ENCODE data around the gene KCNB1.
A peak's percentile ranks its signal among the peaks of the same experiment; 100 is the strongest.

KCNB1 gene

DNA sequence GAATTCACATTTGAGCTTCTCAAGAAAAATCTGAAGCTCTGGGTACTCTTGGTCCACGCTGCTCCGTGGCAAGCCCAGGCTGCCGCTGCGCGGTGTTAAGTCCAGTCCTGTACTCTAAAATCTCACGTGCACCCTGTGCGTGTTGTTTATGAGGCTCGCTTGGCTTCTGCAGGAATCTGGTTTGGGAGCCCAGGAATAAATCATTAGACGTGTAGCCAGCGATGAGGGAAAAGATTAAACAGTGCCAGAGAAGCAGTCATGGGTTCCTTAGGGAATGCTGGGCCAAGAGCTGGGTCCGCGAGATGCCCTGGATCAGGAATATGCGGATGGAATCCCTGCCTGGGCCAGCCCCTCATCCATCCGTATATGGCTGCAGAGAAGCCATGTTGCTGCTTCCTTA, 87.3 kb downstream of the KCNB1 start:
- Mint-ChIP-seq H3K9me3 (no peaks in the 10 kb centered on the region), H3K4me3 (no peak overlapping the region), H3K4me1 (no peaks in the 10 kb centered on the region), H3K27ac (ENCODE audit: low read depth) (no peak overlapping the region), H3K27me3 (peaks cover 42% of the 10 kb centered on the region), H3K36me3 (ENCODE audit: insufficient read depth) (no peaks in the 10 kb centered on the region)
- no peak for DNase-seq (ENCODE audit: low spot score in 2 of 2)
- no peak for ATAC-seq (replicated peaks; ENCODE audit: extremely low read depth, poor library complexity, severe bottlenecking)

GRCh38 chr20:49394757-49395156, 87.7 kb downstream of the KCNB1 start:
- DNase-seq (ENCODE audit: low spot score in 2 of 2) (no peak), ATAC-seq (replicated peaks; ENCODE audit: extremely low read depth, poor library complexity, severe bottlenecking) (no peak)
- H3K4me1 Mint-ChIP-seq, result no peaks in the 10 kb centered on the region
- no peak overlapping the region for H3K27ac Mint-ChIP-seq (ENCODE audit: low read depth)
- no peaks in the 10 kb centered on the region for H3K9me3 Mint-ChIP-seq
- H3K36me3 Mint-ChIP-seq (ENCODE audit: insufficient read depth), result no peaks in the 10 kb centered on the region
- H3K4me3 Mint-ChIP-seq, result no peak overlapping the region
- peaks cover 46% of the 10 kb centered on the region for H3K27me3 Mint-ChIP-seq

GRCh38 chr20:49394264-49394663, 88.2 kb downstream of the KCNB1 start:
- no peak overlapping the region for H3K4me3 Mint-ChIP-seq
- ATAC-seq (replicated peaks; ENCODE audit: extremely low read depth, poor library complexity, severe bottlenecking), result no peak

GRCh38 chr20:49393803-49394202, 88.7 kb downstream of the KCNB1 start:
- ATAC-seq (replicated peaks; ENCODE audit: extremely low read depth, poor library complexity, severe bottlenecking) (no peak), DNase-seq (ENCODE audit: low spot score in 2 of 2) (no peak)
- no peak overlapping the region for H3K4me3 Mint-ChIP-seq
- peaks cover 56% of the 10 kb centered on the region for H3K27me3 Mint-ChIP-seq
- H3K36me3 Mint-ChIP-seq (ENCODE audit: insufficient read depth), result no peaks in the 10 kb centered on the region
- no peaks in the 10 kb centered on the region for H3K4me1 Mint-ChIP-seq
- H3K27ac Mint-ChIP-seq (ENCODE audit: low read depth), result no peak overlapping the region
- no peaks in the 10 kb centered on the region for H3K9me3 Mint-ChIP-seq

More at GRCh38 chr20:49394264-49394663, 88.2 kb downstream of the KCNB1 start:
- Mint-ChIP-seq H3K9me3 (no peaks in the 10 kb centered on the region), H3K4me1 (no peaks in the 10 kb centered on the region), H3K27me3 (peaks cover 51% of the 10 kb centered on the region), H3K27ac (ENCODE audit: low read depth) (no peak overlapping the region), H3K36me3 (ENCODE audit: insufficient read depth) (no peaks in the 10 kb centered on the region)
- no peak for DNase-seq (ENCODE audit: low spot score in 2 of 2)

- H3K9me3 Mint-ChIP-seq, result no peaks in the 10 kb centered on the region
- no peaks in the 10 kb centered on the region for H3K4me1 Mint-ChIP-seq
- no peak overlapping the region for H3K4me3 Mint-ChIP-seq
- H3K27me3 Mint-ChIP-seq, result peaks cover 66% of the 10 kb centered on the region
- no peaks in the 10 kb centered on the region for H3K36me3 Mint-ChIP-seq (ENCODE audit: insufficient read depth)
- ATAC-seq (replicated peaks; ENCODE audit: extremely low read depth, poor library complexity, severe bottlenecking) (no peak), DNase-seq (ENCODE audit: low spot score in 2 of 2) (no peak)
- H3K27ac Mint-ChIP-seq (ENCODE audit: low read depth), result no peak overlapping the region
These were observed 89.7 kb downstream of the KCNB1 start for GRCh38 chr20:49392745-49393144.

- Mint-ChIP-seq H3K4me3 (no peak overlapping the region), H3K9me3 (no peaks in the 10 kb centered on the region), H3K27ac (ENCODE audit: low read depth) (no peak overlapping the region), H3K4me1 (no peaks in the 10 kb centered on the region), H3K36me3 (ENCODE audit: insufficient read depth) (no peaks in the 10 kb centered on the region), H3K27me3 (peaks cover 76% of the 10 kb centered on the region)
- DNase-seq (ENCODE audit: low spot score in 2 of 2), result no peak
- ATAC-seq (replicated peaks; ENCODE audit: extremely low read depth, poor library complexity, severe bottlenecking), result no peak
These were observed 90.8 kb downstream of the KCNB1 start for GRCh38 chr20:49391404-49392245.

DNA sequence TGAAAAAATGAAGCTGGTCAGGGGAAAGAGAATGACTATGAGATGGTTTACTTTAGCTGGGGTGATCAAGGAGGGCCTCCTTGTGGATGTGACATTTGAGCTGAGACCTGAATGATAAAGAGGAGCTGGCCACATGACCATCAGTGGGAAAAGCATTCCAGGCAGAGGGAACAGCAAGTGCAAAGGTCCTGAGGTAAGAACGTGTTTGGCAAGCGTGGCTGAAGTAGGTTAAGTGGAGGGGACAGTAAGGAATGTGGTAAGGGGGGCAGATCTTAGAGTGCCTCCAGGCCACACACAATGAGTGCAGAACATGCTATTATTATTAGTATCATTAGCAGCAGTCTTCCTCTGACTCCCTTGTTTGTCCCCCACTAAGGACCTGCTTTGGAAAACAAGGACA, 92.6 kb downstream of the KCNB1 start:
- no peaks in the 10 kb centered on the region for H3K9me3 Mint-ChIP-seq
- DNase-seq (ENCODE audit: low spot score in 2 of 2) (no peak), ATAC-seq (replicated peaks; ENCODE audit: extremely low read depth, poor library complexity, severe bottlenecking) (no peak)
- H3K4me1 Mint-ChIP-seq, result no peaks in the 10 kb centered on the region
- no peaks in the 10 kb centered on the region for H3K36me3 Mint-ChIP-seq (ENCODE audit: insufficient read depth)
- peaks cover 80% of the 10 kb centered on the region for H3K27me3 Mint-ChIP-seq
- H3K27ac Mint-ChIP-seq (ENCODE audit: low read depth), result no peak overlapping the region
- H3K4me3 Mint-ChIP-seq, result no peak overlapping the region

GRCh38 chr20:49388744-49389143, 93.7 kb downstream of the KCNB1 start:
- no peaks in the 10 kb centered on the region for H3K36me3 Mint-ChIP-seq (ENCODE audit: insufficient read depth)
- ATAC-seq (replicated peaks; ENCODE audit: extremely low read depth, poor library complexity, severe bottlenecking) (no peak), DNase-seq (ENCODE audit: low spot score in 2 of 2) (no peak)
- H3K27me3 Mint-ChIP-seq, result peaks cover 88% of the 10 kb centered on the region
- no peak overlapping the region for H3K4me3 Mint-ChIP-seq
- no peaks in the 10 kb centered on the region for H3K4me1 Mint-ChIP-seq
- H3K27ac Mint-ChIP-seq (ENCODE audit: low read depth), result no peak overlapping the region
- H3K9me3 Mint-ChIP-seq, result no peaks in the 10 kb centered on the region

- no peak overlapping the region for H3K27ac Mint-ChIP-seq (ENCODE audit: low read depth)
- no peak overlapping the region for H3K4me3 Mint-ChIP-seq
- H3K27me3 Mint-ChIP-seq, result peaks cover 88% of the 10 kb centered on the region
- DNase-seq (ENCODE audit: low spot score in 2 of 2) (no peak), ATAC-seq (replicated peaks; ENCODE audit: extremely low read depth, poor library complexity, severe bottlenecking) (no peak)
- no peaks in the 10 kb centered on the region for H3K4me1 Mint-ChIP-seq
- no peaks in the 10 kb centered on the region for H3K9me3 Mint-ChIP-seq
- H3K36me3 Mint-ChIP-seq (ENCODE audit: insufficient read depth), result no peaks in the 10 kb centered on the region
These were observed 94.9 kb downstream of the KCNB1 start for GRCh38 chr20:49387581-49387939.

GRCh38 chr20:49386848-49387580, 95.5 kb downstream of the KCNB1 start:
- H3K4me1 Mint-ChIP-seq, result no peaks in the 10 kb centered on the region
- H3K27me3 Mint-ChIP-seq, result peaks cover 86% of the 10 kb centered on the region
- no peaks in the 10 kb centered on the region for H3K36me3 Mint-ChIP-seq (ENCODE audit: insufficient read depth)
- H3K4me3 Mint-ChIP-seq, result no peak overlapping the region
- H3K27ac Mint-ChIP-seq (ENCODE audit: low read depth), result no peak overlapping the region
- DNase-seq (ENCODE audit: low spot score in 2 of 2) (no peak), ATAC-seq (replicated peaks; ENCODE audit: extremely low read depth, poor library complexity, severe bottlenecking) (no peak)
- H3K9me3 Mint-ChIP-seq, result no peaks in the 10 kb centered on the region

DNA sequence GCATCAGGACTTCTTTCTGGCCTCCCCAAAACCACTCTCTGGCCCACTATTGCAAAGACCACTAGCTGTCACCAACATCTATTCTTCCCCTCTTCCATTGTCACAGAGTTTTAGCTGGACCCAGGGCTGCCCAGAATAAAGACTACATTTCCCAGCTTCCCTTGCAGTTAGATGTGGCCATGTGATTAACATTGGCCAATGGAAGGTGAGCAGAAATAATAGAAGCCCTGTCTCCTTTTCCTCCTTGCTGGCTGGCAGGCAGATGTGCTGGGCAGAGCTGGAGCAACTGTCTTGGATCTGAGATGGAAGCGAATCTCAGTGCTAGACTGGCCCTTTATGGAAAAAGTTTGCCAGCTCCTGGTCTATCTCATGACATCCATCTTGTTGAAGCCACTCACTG, 97.0 kb downstream of the KCNB1 start:
- Mint-ChIP-seq H3K4me1 (no peaks in the 10 kb centered on the region), H3K9me3 (no peaks in the 10 kb centered on the region), H3K36me3 (ENCODE audit: insufficient read depth) (no peaks in the 10 kb centered on the region), H3K4me3 (no peak overlapping the region), H3K27ac (ENCODE audit: low read depth) (no peak overlapping the region), H3K27me3 (peaks cover 84% of the 10 kb centered on the region)
- no peak for ATAC-seq (replicated peaks; ENCODE audit: extremely low read depth, poor library complexity, severe bottlenecking)
- DNase-seq (ENCODE audit: low spot score in 2 of 2), result no peak

DNA sequence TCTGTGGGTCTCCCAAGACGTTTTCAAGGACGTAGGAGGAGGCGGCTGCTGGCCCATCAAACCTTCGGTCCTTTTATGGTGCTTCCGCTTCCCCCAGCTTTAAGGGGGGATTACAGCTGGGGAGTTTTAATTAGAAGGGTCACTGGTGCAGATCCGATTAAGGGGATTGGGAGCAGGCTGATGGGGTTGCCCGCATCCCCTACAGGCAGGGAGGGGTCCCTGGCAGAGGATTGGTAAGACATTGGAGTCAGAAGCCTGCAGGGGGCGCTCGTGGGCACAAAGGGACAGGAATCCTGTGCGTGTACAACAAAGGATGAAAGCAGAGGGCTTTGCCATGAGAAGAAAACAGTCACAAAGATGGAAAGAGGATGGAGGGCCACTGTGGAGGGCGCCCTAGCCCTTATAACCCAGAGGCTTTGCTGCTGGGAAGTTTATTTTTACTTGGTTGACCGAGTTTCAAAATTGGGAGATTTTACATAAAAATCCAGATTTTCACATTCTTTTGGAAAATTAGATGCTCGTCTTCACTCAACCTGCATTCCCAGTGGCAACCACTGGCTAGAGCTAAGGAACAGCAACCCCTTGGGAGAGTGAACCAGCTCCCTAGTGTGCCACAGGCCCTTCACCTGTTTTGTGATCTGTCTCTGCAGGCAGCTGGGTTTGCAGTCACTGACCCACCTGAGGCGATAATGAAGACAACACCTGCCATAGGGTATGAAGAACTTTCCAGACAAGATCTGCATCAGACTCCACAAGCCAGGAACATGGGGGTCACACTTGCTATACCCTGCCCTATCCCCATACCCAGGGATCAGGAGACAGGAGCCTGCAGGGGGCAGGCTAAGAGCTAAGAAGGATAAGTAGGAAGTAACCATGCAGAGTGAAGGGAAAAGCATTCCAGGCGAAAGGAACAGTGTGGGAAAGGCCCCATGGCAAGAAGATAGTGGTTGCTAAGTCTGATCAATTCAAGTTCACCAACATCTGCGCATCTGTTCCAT, 97.7 kb downstream of the KCNB1 start:
- H3K9me3 Mint-ChIP-seq, result no peaks in the 10 kb centered on the region
- no peak overlapping the region for H3K27ac Mint-ChIP-seq (ENCODE audit: low read depth)
- H3K27me3 Mint-ChIP-seq, result peaks cover 79% of the 10 kb centered on the region
- no peaks in the 10 kb centered on the region for H3K4me1 Mint-ChIP-seq
- H3K4me3 Mint-ChIP-seq, result no peak overlapping the region
- ATAC-seq (replicated peaks; ENCODE audit: extremely low read depth, poor library complexity, severe bottlenecking), result no peak
- H3K36me3 Mint-ChIP-seq (ENCODE audit: insufficient read depth), result no peaks in the 10 kb centered on the region
- peak; percentile 14 to 46 for DNase-seq (ENCODE audit: low spot score in 2 of 2)
